GM12875 (cell line): ENCODE measurements around the gene CTPS2.
"Not testable (repeated sequence)": the region's sequence is repeated elsewhere in the genome, so short reads cannot be mapped to it uniquely, and the experiment has no call there.

Source experiments
- H3K4me3 ChIP-seq: one replicate; pipeline ENCODE4 v1.5.1; 2011; ENCODE audit warnings: low read depth, low read length, control low read depth
- CTCF ChIP-seq: IDR thresholded peaks from 2 replicates; pipeline ENCODE4 v1.5.1; 2011; ENCODE audit warnings: low read depth, mild to moderate bottlenecking, control low read depth, inconsistent platforms, low read length, moderate library complexity, borderline replicate concordance; ENCODE audit not compliant: insufficient read depth

The CTPS2 gene

GRCh38 chrX:16638533-16638932 lies 73.9 kb downstream of the CTPS2 start:
- no peak for TF ChIP-seq CTCF
- H3K4me3 ChIP-seq, result no peak overlapping the region

GRCh38 chrX:16635596-16635995 lies 76.9 kb downstream of the CTPS2 start:
- H3K4me3 ChIP-seq, result no peak overlapping the region
- no peak for TF ChIP-seq CTCF

- H3K4me3 ChIP-seq, result no peak overlapping the region
- no peak for TF ChIP-seq CTCF
These were observed 77.4 kb downstream of the CTPS2 start for GRCh38 chrX:16635040-16635439.

- no peak for TF ChIP-seq CTCF
These were observed 78.7 kb downstream of the CTPS2 start for GRCh38 chrX:16633754-16634153.

GRCh38 chrX:16629909-16630308 lies 82.6 kb downstream of the CTPS2 start:
- TF ChIP-seq CTCF, result no peak
- no peak overlapping the region for H3K4me3 ChIP-seq

More at GRCh38 chrX:16633754-16634153, 78.7 kb downstream of the CTPS2 start:
- H3K4me3 ChIP-seq, result no peak overlapping the region

- TF ChIP-seq CTCF, result no peak
- no peak overlapping the region for H3K4me3 ChIP-seq
These were observed 83.4 kb downstream of the CTPS2 start for GRCh38 chrX:16628946-16629595.

GRCh38 chrX:16628511-16628910 lies 84.0 kb downstream of the CTPS2 start:
- H3K4me3 ChIP-seq, result not testable (repeated sequence)
